NCI-H1436 (cell line): ENCODE measurements around the gene TMC1.

Experiments
- DNase-seq: peaks from one replicate; lab custom pipeline; 2025; lab: John Stamatoyannopoulos, UW

The TMC1 gene

DNA sequence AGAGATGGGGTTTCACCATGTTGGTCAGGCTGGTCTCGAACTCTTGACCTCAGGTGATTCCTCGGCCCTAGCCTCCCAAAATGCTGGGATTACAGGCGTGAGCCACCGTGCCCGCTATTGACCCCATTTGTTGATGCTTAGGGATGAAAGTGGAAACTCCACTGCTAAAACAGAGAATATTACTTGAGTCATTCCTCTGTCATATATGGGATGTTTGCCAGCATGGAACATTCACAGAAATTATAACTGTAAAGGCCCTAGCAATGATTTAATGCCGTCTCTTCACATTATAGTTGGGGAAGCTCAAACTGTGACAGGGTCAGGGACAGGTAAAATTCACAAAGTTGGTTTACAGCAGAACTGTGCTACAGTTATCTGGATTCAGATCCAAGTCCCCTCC is 94.5 kb downstream of the TMC1 start:
- no peak for DNase-seq

GRCh38 chr9:72618811-72619210 is 97.4 kb downstream of the TMC1 start:
- DNase-seq = no peak

- no peak for DNase-seq
Observed at GRCh38 chr9:72622186-72622585, 100.8 kb downstream of the TMC1 start.

GRCh38 chr9:72623156-72623555 is 101.7 kb downstream of the TMC1 start:
- DNase-seq = no peak

DNA sequence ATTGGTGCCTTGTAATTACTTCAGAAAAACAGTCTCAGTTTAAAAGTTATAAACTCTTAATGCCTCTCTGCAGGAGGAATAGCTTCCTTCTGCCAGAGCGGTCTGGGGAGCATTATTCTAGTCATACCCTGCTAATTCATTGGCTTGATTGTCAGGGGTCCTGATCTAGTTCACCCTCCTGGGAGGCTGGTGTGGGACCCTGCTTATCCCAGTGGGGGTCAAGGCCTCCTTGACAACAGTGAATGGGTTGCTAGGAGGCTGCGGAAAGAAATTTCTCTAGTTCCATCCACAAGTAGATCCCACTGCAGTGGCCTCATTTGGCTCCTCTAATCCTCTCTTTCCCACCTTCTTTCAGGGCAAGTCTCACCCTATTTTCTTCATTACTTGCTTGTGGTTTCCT is 105.7 kb downstream of the TMC1 start:
- DNase-seq = no peak

- DNase-seq = no peak
Observed at GRCh38 chr9:72627956-72628540, 106.6 kb downstream of the TMC1 start.

- no peak for DNase-seq
Observed at GRCh38 chr9:72633966-72634365, 112.6 kb downstream of the TMC1 start.

GRCh38 chr9:72635197-72635596 is 113.8 kb downstream of the TMC1 start:
- no peak for DNase-seq

DNA sequence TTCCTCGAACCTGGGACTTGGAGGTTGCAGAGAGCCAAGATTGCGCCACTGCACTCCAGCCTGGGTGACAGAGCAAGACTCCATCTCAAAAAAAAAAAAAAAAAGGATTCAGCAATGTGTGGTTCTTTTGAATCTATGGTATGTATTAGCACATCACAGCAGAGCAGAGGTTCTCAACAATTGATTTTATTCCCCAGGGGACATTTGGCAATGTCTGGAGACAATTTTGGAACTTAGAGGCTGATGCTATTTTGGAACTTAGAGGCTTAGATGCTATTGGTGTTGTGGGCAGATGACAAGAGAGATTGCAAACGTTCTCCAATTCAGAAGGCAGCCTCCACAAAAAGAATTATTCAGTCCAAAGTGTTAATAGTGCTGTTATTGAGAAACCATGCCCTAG is 115.2 kb downstream of the TMC1 start:
- no peak for DNase-seq

DNA sequence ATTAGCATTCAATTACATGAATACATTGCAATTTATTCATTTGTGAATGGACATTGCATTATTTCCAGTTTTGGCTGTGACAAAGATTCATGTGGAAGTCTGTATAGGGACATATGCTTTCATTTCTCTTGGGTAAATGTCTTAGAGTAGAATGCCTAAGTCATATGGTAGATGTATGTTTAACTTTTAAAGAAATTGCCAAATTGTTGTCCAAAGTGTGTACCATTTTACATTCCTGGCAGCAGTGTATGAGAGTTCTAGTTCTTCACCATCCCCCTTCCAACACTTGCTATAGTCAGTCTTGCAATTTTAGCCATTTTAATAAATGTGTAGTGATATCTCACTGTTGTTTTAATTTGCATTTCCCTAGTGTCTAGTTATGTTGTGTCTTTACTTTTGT is 122.2 kb downstream of the TMC1 start:
- DNase-seq = no peak

- no peak for DNase-seq
Observed at GRCh38 chr9:72646061-72646460, 124.7 kb downstream of the TMC1 start.

GRCh38 chr9:72648324-72649126 is 127.1 kb downstream of the TMC1 start:
- DNase-seq = no peak

GRCh38 chr9:72649127-72649442 is 127.7 kb downstream of the TMC1 start:
- DNase-seq = no peak

- no peak for DNase-seq
Observed at GRCh38 chr9:72650206-72650605, 128.8 kb downstream of the TMC1 start.

DNA sequence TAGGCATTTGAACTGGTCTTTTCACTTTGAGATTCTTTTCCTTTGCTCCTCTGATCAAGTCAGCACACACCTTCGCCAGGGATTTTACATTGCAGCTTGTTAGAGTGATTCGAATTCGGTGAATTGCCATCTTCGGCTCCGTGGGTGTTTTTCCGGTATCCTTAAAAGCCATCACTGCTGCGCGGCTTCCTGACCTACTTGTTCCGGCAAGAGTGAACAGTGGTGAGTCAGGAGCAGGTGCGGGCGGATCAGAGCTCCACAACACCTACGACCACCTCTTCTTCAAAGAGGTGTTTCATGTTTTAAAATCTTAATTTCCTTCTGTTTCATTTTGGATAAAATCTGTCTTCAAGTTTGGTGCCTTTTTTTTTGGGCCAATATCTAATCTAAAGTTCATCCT is 134.6 kb downstream of the TMC1 start:
- DNase-seq = no peak

DNA sequence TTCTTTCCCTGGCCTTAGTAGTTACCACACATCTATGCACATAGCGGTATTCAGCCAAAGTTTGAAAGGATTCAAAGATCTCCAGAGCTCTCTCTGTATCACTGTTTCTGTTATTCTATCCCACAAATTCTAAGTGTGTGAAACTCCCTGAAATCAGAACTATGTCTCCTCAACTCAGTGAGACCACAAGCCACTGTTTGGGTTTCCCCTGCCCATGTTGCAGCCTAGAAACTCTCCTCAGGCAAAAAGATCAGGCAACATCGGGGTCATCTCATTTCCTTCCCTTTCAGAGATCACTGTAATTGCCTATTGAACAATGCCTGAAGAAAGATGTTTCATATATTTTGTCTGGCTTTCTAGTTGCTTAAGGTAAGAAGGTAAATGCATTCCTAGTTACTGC is 135.6 kb downstream of the TMC1 start:
- DNase-seq = no peak

DNA sequence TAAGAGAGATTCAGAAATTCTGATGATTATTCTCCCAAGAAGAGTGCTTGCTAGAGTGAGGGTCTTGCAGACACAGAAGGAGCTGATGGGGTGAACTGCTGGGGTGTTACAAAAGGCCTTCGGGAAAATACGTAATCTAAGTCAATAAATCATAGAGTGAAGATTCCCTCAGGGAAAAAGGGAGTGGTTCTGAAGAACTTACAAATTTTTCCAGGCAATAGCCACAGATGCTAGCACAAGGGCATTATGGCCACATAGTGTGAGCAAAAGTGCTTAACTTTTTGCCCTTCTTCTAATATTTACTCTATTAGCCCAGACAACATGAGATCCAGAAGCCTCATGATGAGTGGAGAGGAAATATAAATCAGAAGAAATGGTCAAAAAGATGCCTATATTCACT is 137.3 kb downstream of the TMC1 start:
- no peak for DNase-seq

DNA sequence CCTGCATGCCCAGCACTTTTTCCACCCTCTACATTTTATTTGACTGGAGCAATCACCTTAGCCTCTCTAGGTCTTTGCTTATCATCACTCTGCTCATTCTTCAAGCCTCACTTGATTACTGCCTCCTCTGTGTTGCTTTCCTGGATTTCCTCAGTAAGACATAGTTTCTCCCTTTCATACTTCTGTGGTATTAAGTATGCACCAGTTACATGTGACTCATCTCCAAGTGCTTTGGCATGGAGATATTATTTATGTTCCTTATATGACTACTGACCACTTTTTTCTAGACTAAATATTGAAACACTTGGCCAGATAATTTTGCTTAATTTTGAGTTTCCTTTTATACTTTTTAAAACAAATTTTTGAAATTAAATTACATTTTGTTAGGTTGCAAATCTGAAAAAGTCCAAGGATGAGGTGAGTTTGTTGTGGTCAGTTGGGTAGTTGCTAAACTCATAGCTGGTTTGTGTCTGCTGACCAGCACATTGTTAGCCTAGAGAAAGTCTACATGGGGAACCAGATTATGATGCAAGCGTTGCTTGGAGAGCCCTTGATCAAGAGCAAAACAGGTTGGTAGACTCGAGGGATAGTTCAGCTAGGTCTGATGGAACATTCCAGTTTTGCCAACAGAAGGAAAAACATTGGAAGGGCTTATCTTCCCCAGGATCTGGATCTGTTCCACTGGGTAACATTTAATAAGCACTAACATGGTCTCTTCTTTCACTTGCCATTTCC is 140.2 kb downstream of the TMC1 start:
- DNase-seq = no peak

- DNase-seq = no peak
Observed at GRCh38 chr9:72665421-72665820, 144.0 kb downstream of the TMC1 start.

DNA sequence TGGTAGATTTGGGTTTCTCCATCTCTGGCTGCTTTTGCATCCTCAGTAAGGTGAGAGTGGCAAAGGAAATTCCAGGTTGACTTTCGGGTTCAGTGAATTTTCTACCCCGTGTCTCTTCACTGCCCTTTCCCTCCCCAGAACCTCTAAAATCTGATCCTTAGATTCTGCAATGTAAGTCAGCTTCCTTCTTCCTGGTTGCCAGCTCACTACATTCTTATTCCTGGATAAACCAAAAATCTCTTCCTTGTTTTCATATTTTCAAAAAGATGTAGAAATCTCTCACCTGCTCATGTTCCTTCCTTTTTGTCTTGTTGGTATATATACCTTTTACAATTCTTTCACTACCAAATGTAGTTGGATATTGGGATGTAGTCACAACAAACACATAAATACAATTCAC is 145.8 kb downstream of the TMC1 start:
- DNase-seq = no peak

DNA sequence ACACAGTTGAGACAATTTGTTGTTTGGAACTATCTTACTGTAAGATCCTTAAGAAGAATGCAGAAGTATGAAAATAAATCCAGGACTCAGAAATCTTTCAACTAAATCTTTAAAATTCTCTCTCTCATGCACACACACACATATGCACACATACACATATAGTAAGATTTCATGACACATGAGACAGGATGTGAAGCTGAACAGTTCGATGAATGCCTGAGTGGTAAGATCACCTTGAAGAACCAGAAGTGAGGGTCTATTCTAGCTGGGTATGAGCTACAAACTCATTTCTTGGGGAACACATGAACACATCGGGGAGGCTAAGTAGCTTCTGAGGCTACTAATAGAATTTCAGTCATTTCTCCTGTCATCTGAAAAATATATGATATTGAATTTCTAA is 153.6 kb downstream of the TMC1 start:
- DNase-seq = no peak

DNA sequence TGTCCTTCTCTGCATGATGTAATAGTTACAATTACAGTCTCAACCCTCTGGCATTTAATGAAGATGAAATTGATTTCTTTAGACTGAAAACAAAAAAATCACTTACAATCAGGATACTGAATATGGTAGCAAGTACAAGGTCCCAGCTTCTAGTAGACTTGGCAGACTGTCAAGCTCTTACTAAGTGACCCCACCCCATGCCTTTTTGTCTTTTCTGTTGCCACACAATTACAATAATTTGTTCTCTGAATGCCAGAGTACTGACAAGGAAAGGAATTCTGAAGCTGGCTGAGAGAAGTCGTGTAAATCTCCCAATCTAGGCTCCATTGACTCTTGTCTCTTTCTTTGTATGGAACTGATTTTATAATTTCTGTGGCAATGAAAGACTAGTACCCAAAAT is 154.2 kb downstream of the TMC1 start:
- peak; percentile 17 for DNase-seq

- peak; percentile 91 for DNase-seq
Observed at GRCh38 chr9:72680593-72681282, 159.3 kb downstream of the TMC1 start.
